Measurements from ENCODE around the gene ISCA1. TPM values are rescaled to one million over a fixed set of nuclear protein-coding genes. Genes with fewer than 3 reads are reported as not detected.

ISCA1 gene
- 19.2 and 22.6 TPM in 2 replicates for total RNA-seq
- polyA plus RNA-seq, result 25.4 and 44.8 TPM in 2 replicates
- 20.9 and 30.1 TPM in 2 replicates for polyA plus RNA-seq (2012)
- 5.4 and 6.1 TPM in 2 replicates for polyA minus RNA-seq (ENCODE audit: low replicate concordance)

- TF ChIP-seq EZH2 (IDR thresholded peaks at IDR 0.05; ENCODE audit: low read length, missing control alignments) (no peak), CTCF (conservative IDR thresholded peaks at IDR 0.05 in 1 of 2, IDR thresholded peaks at IDR 0.05 in 1 of 2; ENCODE audit: low read depth in 1 of 2, low read length in 2 of 2) (no peak)
- Histone ChIP-seq H3K4me1 (ENCODE audit: control insufficient read depth, extremely low read depth, insufficient read depth, low read length) (peaks cover 4% of the 10 kb centered on the region), H3K27me3 (ENCODE audit: control insufficient read depth, insufficient read depth, low read length) (no peaks in the 10 kb centered on the region), H4K20me1 (ENCODE audit: control insufficient read depth, extremely low read depth, insufficient read depth, low read length) (no peaks in the 10 kb centered on the region), H3K79me2 (ENCODE audit: control insufficient read depth, insufficient read depth, low read length) (peaks cover 40% of the 10 kb centered on the region), H3K4me2 (ENCODE audit: extremely low read depth, insufficient read depth, low read length) (peak within 1 kb of the TSS; percentile 95), H3K27ac (ENCODE audit: insufficient read depth, low read length) (peak within 1 kb of the TSS; percentile 89), H2AFZ (ENCODE audit: low read length) (peak within 1 kb of the TSS; percentile 80), H3K36me3 (ENCODE audit: control insufficient read depth, insufficient read depth, low read length) (no peaks in the 10 kb centered on the region), H3K9me3 (ENCODE audit: control insufficient read depth, insufficient read depth, low read depth, low read length) (no peaks in the 10 kb centered on the region), H3K4me3 (replicated peaks in 1 of 4; ENCODE audit: control extremely low read depth in 1 of 4, insufficient read depth in 1 of 4, low read depth in 3 of 4, low read length in 4 of 4) (peak within 1 kb of the TSS; percentile 77 to 97 (median 95)), H3K9ac (ENCODE audit: insufficient read depth, low read length) (peak within 1 kb of the TSS; percentile 98)
- DNase-seq (ENCODE audit: low read depth in 2 of 2), result peak; percentile 89 to 91
Observed at GRCh38 chr9:86282077-86282978, at the start of gene ISCA1. Gene ISCA1 (minus strand): TSS chr9:86282538. CDS start chr9:86282458, 80 bp downstream.

DNA sequence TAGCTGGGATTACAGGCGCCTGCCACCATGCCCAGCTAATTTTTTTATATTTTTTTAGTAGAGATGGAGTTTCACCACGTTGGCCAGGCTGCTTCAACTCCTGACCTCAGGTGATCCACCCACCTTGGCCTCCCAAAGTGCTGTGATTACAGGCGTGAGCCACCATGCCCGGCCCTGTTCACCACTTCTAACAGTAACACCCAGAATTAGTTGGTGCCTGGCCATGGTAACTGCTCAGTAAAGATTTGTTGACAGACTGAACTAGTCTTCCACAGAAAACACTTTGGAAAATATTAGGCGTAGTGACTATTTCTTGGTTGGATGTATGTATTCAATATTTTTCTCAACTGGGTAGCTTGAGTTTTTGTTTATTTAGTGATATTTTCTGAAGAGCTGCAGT is 47.8 kb upstream of the ISCA1 start:
- peaks cover 5% of the 10 kb centered on the region for H3K36me3 ChIP-seq (ENCODE audit: control insufficient read depth, insufficient read depth, low read length)
- no peaks in the 10 kb centered on the region for H3K79me2 ChIP-seq (ENCODE audit: control insufficient read depth, insufficient read depth, low read length)
- H3K4me3 ChIP-seq (replicated peaks in 1 of 4; ENCODE audit: control extremely low read depth in 1 of 4, insufficient read depth in 1 of 4, low read depth in 3 of 4, low read length in 4 of 4), result no peak overlapping the region
- DNase-seq (ENCODE audit: low read depth in 2 of 2), result no peak
- H3K27me3 ChIP-seq (ENCODE audit: control insufficient read depth, insufficient read depth, low read length), result no peaks in the 10 kb centered on the region
- H3K4me2 ChIP-seq (ENCODE audit: extremely low read depth, insufficient read depth, low read length), result no peak overlapping the region
- TF ChIP-seq CTCF (conservative IDR thresholded peaks at IDR 0.05 in 1 of 2, IDR thresholded peaks at IDR 0.05 in 1 of 2; ENCODE audit: low read depth in 1 of 2, low read length in 2 of 2) (no peak), EZH2 (IDR thresholded peaks at IDR 0.05; ENCODE audit: low read length, missing control alignments) (no peak)
- H3K27ac ChIP-seq (ENCODE audit: insufficient read depth, low read length), result no peak overlapping the region
- H3K9me3 ChIP-seq (ENCODE audit: control insufficient read depth, insufficient read depth, low read depth, low read length), result no peaks in the 10 kb centered on the region
- no peak overlapping the region for H3K9ac ChIP-seq (ENCODE audit: insufficient read depth, low read length)
- H4K20me1 ChIP-seq (ENCODE audit: control insufficient read depth, extremely low read depth, insufficient read depth, low read length), result no peaks in the 10 kb centered on the region
- H3K4me1 ChIP-seq (ENCODE audit: control insufficient read depth, extremely low read depth, insufficient read depth, low read length), result no peaks in the 10 kb centered on the region
- H2AFZ ChIP-seq (ENCODE audit: low read length), result no peak overlapping the region

DNA sequence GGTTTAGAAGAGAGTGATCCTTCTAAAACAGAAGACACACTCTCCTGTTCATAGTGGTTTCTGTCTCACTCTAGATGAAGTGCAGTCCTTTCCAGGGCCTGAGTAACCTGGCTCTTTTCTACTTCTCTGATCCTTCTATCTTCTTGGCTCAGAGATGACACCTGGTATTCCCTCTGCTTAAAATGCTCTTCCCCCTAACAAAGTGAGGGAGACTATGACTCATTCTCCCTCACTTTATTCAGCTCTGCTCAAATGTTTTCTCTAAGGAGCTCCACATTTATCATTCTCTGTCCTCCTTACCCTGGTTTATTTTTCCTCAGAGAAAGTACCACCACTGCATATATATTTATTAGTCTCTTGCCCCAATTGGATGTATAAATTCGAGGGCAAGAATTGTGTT is 47.3 kb upstream of the ISCA1 start:
- Histone ChIP-seq H3K36me3 (ENCODE audit: control insufficient read depth, insufficient read depth, low read length) (peaks cover 4% of the 10 kb centered on the region), H3K79me2 (ENCODE audit: control insufficient read depth, insufficient read depth, low read length) (no peaks in the 10 kb centered on the region), H3K4me2 (ENCODE audit: extremely low read depth, insufficient read depth, low read length) (no peak overlapping the region), H2AFZ (ENCODE audit: low read length) (no peak overlapping the region), H3K27me3 (ENCODE audit: control insufficient read depth, insufficient read depth, low read length) (no peaks in the 10 kb centered on the region), H3K9me3 (ENCODE audit: control insufficient read depth, insufficient read depth, low read depth, low read length) (no peaks in the 10 kb centered on the region), H4K20me1 (ENCODE audit: control insufficient read depth, extremely low read depth, insufficient read depth, low read length) (no peaks in the 10 kb centered on the region), H3K27ac (ENCODE audit: insufficient read depth, low read length) (no peak overlapping the region), H3K4me1 (ENCODE audit: control insufficient read depth, extremely low read depth, insufficient read depth, low read length) (no peaks in the 10 kb centered on the region), H3K9ac (ENCODE audit: insufficient read depth, low read length) (no peak overlapping the region), H3K4me3 (replicated peaks in 1 of 4; ENCODE audit: control extremely low read depth in 1 of 4, insufficient read depth in 1 of 4, low read depth in 3 of 4, low read length in 4 of 4) (no peak overlapping the region)
- peak in 1 of 2 donors; percentile 61 for DNase-seq (ENCODE audit: low read depth in 2 of 2)
- TF ChIP-seq CTCF (conservative IDR thresholded peaks at IDR 0.05 in 1 of 2, IDR thresholded peaks at IDR 0.05 in 1 of 2; ENCODE audit: low read depth in 1 of 2, low read length in 2 of 2) (no peak), EZH2 (IDR thresholded peaks at IDR 0.05; ENCODE audit: low read length, missing control alignments) (no peak)

Data from fibroblast of lung (primary cell).